ENCODE data around the gene CDK11B. TPM values are rescaled to one million over a fixed set of nuclear protein-coding genes. Genes with fewer than 3 reads are reported as not detected.

CDK11B gene
- total RNA-seq, 1 experiment from 2014 or later = 38.6 TPM

- no TSS peak for BruUV-seq (replicated peaks)
These were observed 27.6 kb downstream of the CDK11B start for GRCh38 chr1:1630965-1631781.

GRCh38 chr1:1630191-1630964, 28.4 kb downstream of the CDK11B start:
- BruUV-seq (replicated peaks) = no TSS peak
- peaks cover 7% of the 10 kb centered on the region; the same call in 1 of the 2 replicates for H3K4me1 ChIP-seq (ENCODE audit: insufficient read depth, low read length)
- no peaks in the 10 kb centered on the region for H4K20me1 ChIP-seq (ENCODE audit: low read length)
- DNase-seq = no peak
- no peaks in the 10 kb centered on the region for H3K27me3 ChIP-seq (ENCODE audit: low read length)
- intact Hi-C loops (cut with micrococcal nuclease) = no loop called here
- CTCF ChIA-PET = interaction anchor here (0.6 kb wide), 1 partner anchor 15 kb away, joined by 4 read pairs; the partner anchor contains the start of gene MIB2
- no peaks in the 10 kb centered on the region for H3K9me3 ChIP-seq (ENCODE audit: low read length)
- no peaks in the 10 kb centered on the region for H3K79me2 ChIP-seq (ENCODE audit: low read length)
- H3K4me3 ChIP-seq (ENCODE audit: low read length) = no peak overlapping the region
- H3K9me2 ChIP-seq (replicated peaks; ENCODE audit: low read length) = no peaks in the 10 kb centered on the region
- TF ChIP-seq EZH2 (IDR thresholded peaks at IDR 0.05; ENCODE audit: low read length, unreplicated experiment) (no peak), EZH2phosphoT487 (IDR thresholded peaks at IDR 0.05; ENCODE audit: borderline replicate concordance, low read length) (no peak), CTCF (conservative IDR thresholded peaks at IDR 0.05; ENCODE audit: low read depth, low read length) (no peak)
- no peak overlapping the region for H2AFZ ChIP-seq (ENCODE audit: low read length)
- POLR2A ChIA-PET (ENCODE audit: unreplicated experiment) = interaction anchor here (0.5 kb wide), 1 partner anchor 172 kb away, joined by 5 read pairs; no protein-coding TSS in a partner anchor
- no peak overlapping the region for H3K4me2 ChIP-seq (ENCODE audit: low read length)
- H3F3A ChIP-seq (ENCODE audit: low read length, unreplicated experiment) = no peaks in the 10 kb centered on the region
- no peak overlapping the region for H3K27ac ChIP-seq (ENCODE audit: low read length)
- ATAC-seq = no peak
- no peak overlapping the region for H3K9ac ChIP-seq (ENCODE audit: low read length)
- H3K36me3 ChIP-seq (ENCODE audit: low read depth, low read length) = no peaks in the 10 kb centered on the region

More at GRCh38 chr1:1630965-1631781, 27.6 kb downstream of the CDK11B start:
- Histone ChIP-seq H3K4me1 (ENCODE audit: insufficient read depth, low read length) (peaks cover 7% of the 10 kb centered on the region; the same call in 1 of the 2 replicates), H3K79me2 (ENCODE audit: low read length) (no peaks in the 10 kb centered on the region), H3K36me3 (ENCODE audit: low read depth, low read length) (no peaks in the 10 kb centered on the region), H3K4me3 (ENCODE audit: low read length) (peak overlapping the region; percentile 64), H3K9me3 (ENCODE audit: low read length) (no peaks in the 10 kb centered on the region), H3F3A (ENCODE audit: low read length, unreplicated experiment) (no peaks in the 10 kb centered on the region), H3K9ac (ENCODE audit: low read length) (no peak overlapping the region), H3K9me2 (replicated peaks; ENCODE audit: low read length) (no peaks in the 10 kb centered on the region), H3K27ac (ENCODE audit: low read length) (no peak overlapping the region), H3K27me3 (ENCODE audit: low read length) (no peaks in the 10 kb centered on the region), H4K20me1 (ENCODE audit: low read length) (no peaks in the 10 kb centered on the region), H2AFZ (ENCODE audit: low read length) (peak overlapping the region; percentile 54), H3K4me2 (ENCODE audit: low read length) (peak overlapping the region; percentile 73)
- intact Hi-C loops (cut with micrococcal nuclease) = no loop called here
- CTCF ChIA-PET = interaction anchor here (0.6 kb wide), 1 partner anchor 16 kb away, joined by 4 read pairs; the partner anchor contains the start of gene MIB2
- DNase-seq = peak; percentile 23
- POLR2A ChIA-PET (ENCODE audit: unreplicated experiment) = interaction anchor here (0.5 kb wide), 1 partner anchor 171 kb away, joined by 5 read pairs; no protein-coding TSS in a partner anchor
- no peak for TF ChIP-seq EZH2phosphoT487 (IDR thresholded peaks at IDR 0.05; ENCODE audit: borderline replicate concordance, low read length)
- no peak for TF ChIP-seq EZH2 (IDR thresholded peaks at IDR 0.05; ENCODE audit: low read length, unreplicated experiment)
- no peak for TF ChIP-seq CTCF (conservative IDR thresholded peaks at IDR 0.05; ENCODE audit: low read depth, low read length)
- peak; percentile 44 for ATAC-seq

Data from PC-3 (cell line).